HCT116 (cell line): Measurements from ENCODE around the gene LYRM1. TPM values are rescaled to one million over a fixed set of nuclear protein-coding genes. Genes with fewer than 3 reads are reported as not detected.

Experiments used
- ATAC-seq: fragments of 200-7000 bp; cut with Tn5 transposase; 2 replicates; pipeline ENCODE4 v1.9.1; 2020; ENCODE audit warnings: mild to moderate bottlenecking, moderate library complexity
- BruUV-seq: library from RNA; stranded (reverse); fragments of 400-500 nt; replicated peaks from 2 replicates; lab custom pipeline; 2021; lab: Mats Ljungman, UMichigan
- CTCF ChIA-PET: fragments of 300-600 bp; sonication (Branson Sonifier 250); formaldehyde crosslinking; loops from one replicate; lab custom pipeline; 2021; ENCODE audit warnings: antibody characterized with exemption; lab: Charles Lee
- POLR2A ChIA-PET: fragments of 300-600, 350-600 bp; sonication (Branson Sonifier 250); formaldehyde crosslinking; loops from one replicate; lab custom pipeline; 2021; ENCODE audit warnings: antibody characterized with exemption; lab: Charles Lee
- RAD21 ChIA-PET, 2 experiments: fragments of 300-600 bp; sonication (Branson Sonifier 250); formaldehyde crosslinking; loops; one replicate each; lab custom pipeline; 2023; ENCODE audit warnings: low total read pairs in 2 of 2; ENCODE audit not compliant: uncharacterized antibody in 2 of 2, unreplicated experiment in 2 of 2, low non-redundant PET in 1 of 2; lab: Charles Lee
- DNase-seq: peaks from one replicate; pipeline ENCODE4 v3.0.0-alpha.2; 2010; ENCODE audit warnings: low read depth, low spot score
- H2AFZ ChIP-seq: fragments of 200-600 bp; shearing (Covaris generic), sonication (generic); 2 replicates; pipeline ENCODE4 v1.6.1; 2017; ENCODE audit warnings: low read depth, mixed run types, mixed read lengths, antibody characterized with exemption, low read length; ENCODE audit not compliant: poor library complexity, severe bottlenecking
- H3K27ac ChIP-seq: 2 replicates; pipeline ENCODE4 v1.5.1; 2012; ENCODE audit warnings: low read depth, low read length
- H3K27me3 ChIP-seq: fragments of 200-600 bp; sonication (generic); 2 replicates; pipeline ENCODE4 v1.6.1; 2016; ENCODE audit warnings: mixed run types, low read length, mixed read lengths; ENCODE audit not compliant: insufficient read depth
- H3K36me3 ChIP-seq, 2 experiments: fragments of 200-500 bp in 1 of 2; fragments of 200-600 bp in 1 of 2; sonication (Bioruptor generic) in 1 of 2; sonication (generic) in 1 of 2; 2 replicates each; pipeline versions ENCODE4 v1.5.1 to v1.6.1; 2014 to 2016; ENCODE audit warnings: low read length in 2 of 2, inconsistent platforms in 1 of 2, mixed read lengths in 1 of 2, mixed run types in 1 of 2; ENCODE audit not compliant: insufficient read depth in 2 of 2, control insufficient read depth in 1 of 2
- H3K4me1 ChIP-seq, 2 experiments: fragments of 200-600 bp in 1 of 2; sonication (generic) in 1 of 2; 2 replicates each; pipeline versions ENCODE4 v1.5.1 to v1.6.1; 2012 to 2017; ENCODE audit warnings: low read length in 2 of 2, inconsistent platforms in 1 of 2, mild to moderate bottlenecking in 1 of 2, mixed read lengths in 1 of 2, mixed run types in 1 of 2, moderate library complexity in 1 of 2; ENCODE audit not compliant: insufficient read depth in 2 of 2, control insufficient read depth in 1 of 2
- H3K4me2 ChIP-seq: fragments of 200-600 bp; sonication (generic); 2 replicates; pipeline ENCODE4 v1.6.1; 2017; ENCODE audit warnings: mixed run types, low read length, mixed read lengths
- H3K4me3 ChIP-seq, 2 experiments: fragments of 200-600 bp in 1 of 2; sonication (generic) in 1 of 2; replicated peaks in 1 of 2; 2 replicates each; pipeline ENCODE4 v1.5.1; 2011 to 2016; ENCODE audit warnings: low read length in 2 of 2, control low read depth in 1 of 2, low read depth in 1 of 2, mild to moderate bottlenecking in 1 of 2, mixed read lengths in 1 of 2, mixed run types in 1 of 2
- H3K79me2 ChIP-seq: fragments of 200-600 bp; sonication (generic); 2 replicates; pipeline ENCODE4 v1.6.1; 2017; ENCODE audit warnings: mild to moderate bottlenecking, mixed run types, low read length, moderate library complexity, mixed read lengths; ENCODE audit not compliant: insufficient read depth
- H3K9ac ChIP-seq: fragments of 200-600 bp; sonication (generic); 2 replicates; pipeline ENCODE4 v1.6.1; 2016; ENCODE audit warnings: low read length, mixed read lengths
- H3K9me2 ChIP-seq: fragments of 200-600 bp; sonication (generic), shearing (Covaris generic); 2 replicates; pipeline ENCODE4 v1.6.1; 2017; ENCODE audit warnings: mixed run types, mild to moderate bottlenecking, moderate library complexity; ENCODE audit not compliant: insufficient read depth
- H3K9me3 ChIP-seq, 2 experiments: fragments of 200-500 bp in 1 of 2; fragments of 200-600 bp in 1 of 2; sonication (Bioruptor generic) in 1 of 2; sonication (generic) in 1 of 2; 2 replicates each; pipeline ENCODE4 v1.6.1; 2014 to 2017; ENCODE audit warnings: low read length in 2 of 2, mixed read lengths in 2 of 2, inconsistent platforms in 1 of 2, low read depth in 1 of 2, mild to moderate bottlenecking in 1 of 2, mixed run types in 1 of 2, moderate library complexity in 1 of 2; ENCODE audit not compliant: control insufficient read depth in 1 of 2, insufficient read depth in 1 of 2
- H4K20me1 ChIP-seq: fragments of 200-600 bp; sonication (generic), shearing (Covaris generic); 2 replicates; pipeline ENCODE4 v1.6.1; 2017; ENCODE audit warnings: mixed run types, mild to moderate bottlenecking, moderate library complexity; ENCODE audit not compliant: insufficient read depth
- CEBPB ChIP-seq: IDR thresholded peaks from 2 replicates; pipeline ENCODE4 v1.6.1; 2012; ENCODE audit warnings: low read depth
- EGR1 ChIP-seq: IDR thresholded peaks from 2 replicates; pipeline ENCODE4 v1.6.1; 2012; ENCODE audit warnings: low read depth
- EZH2 ChIP-seq: fragments of 200-600 bp; sonication (generic); IDR thresholded peaks from 2 replicates; pipeline ENCODE4 v1.6.1; 2017; ENCODE audit warnings: antibody characterized with exemption, mixed run types
- FOSL1 ChIP-seq: IDR thresholded peaks from 2 replicates; pipeline ENCODE4 v1.6.1; 2012; ENCODE audit warnings: low read depth
- JUND ChIP-seq: IDR thresholded peaks from 2 replicates; pipeline ENCODE4 v1.6.1; 2012
- POLR2A ChIP-seq: IDR thresholded peaks from 2 replicates; pipeline ENCODE4 v1.7.0; 2011; ENCODE audit warnings: borderline replicate concordance; ENCODE audit not compliant: insufficient read depth, insufficient read length; ENCODE audit errors: extremely low read depth
- POLR2AphosphoS5 ChIP-seq: IDR thresholded peaks from 2 replicates; pipeline ENCODE4 v1.6.1; 2011; ENCODE audit warnings: mild to moderate bottlenecking, low read depth, low read length, moderate library complexity
- REST ChIP-seq: IDR thresholded peaks from 2 replicates; pipeline ENCODE4 v1.6.1; 2012; ENCODE audit warnings: low read depth
- SIN3A ChIP-seq: IDR thresholded peaks from 2 replicates; pipeline ENCODE4 v1.6.1; 2012; ENCODE audit warnings: low read depth
- SP1 ChIP-seq: IDR thresholded peaks from 2 replicates; pipeline ENCODE4 v1.6.1; 2012; ENCODE audit warnings: low read depth
- SRF ChIP-seq: IDR thresholded peaks from 2 replicates; pipeline ENCODE4 v1.6.1; 2012; ENCODE audit warnings: low read depth
- YY1 ChIP-seq: IDR thresholded peaks from 2 replicates; pipeline ENCODE4 v1.6.1; 2011; ENCODE audit warnings: low read length, low read depth, moderate library complexity, mild to moderate bottlenecking; ENCODE audit not compliant: insufficient replicate concordance; ENCODE audit errors: extremely low read depth
- ZBTB33 ChIP-seq: IDR thresholded peaks from 2 replicates; pipeline ENCODE4 v1.6.1; 2011; ENCODE audit warnings: mild to moderate bottlenecking, low read length, moderate library complexity; ENCODE audit not compliant: insufficient replicate concordance; ENCODE audit errors: extremely low read depth
- intact Hi-C: fragments of 100-400 bp; cut with micrococcal nuclease; formaldehyde crosslinking; loops from 2 replicates; pipeline ENCODE4 v1.10.0; 2022
- total RNA-seq: library from RNA; stranded (reverse); gene quantifications from one replicate; pipeline ENCODE4 v1.2.1, GENCODE V29; 2021; ENCODE audit not compliant: unreplicated experiment

LYRM1 gene
- total RNA-seq, 1 experiment from 2014 or later, result 26.7 TPM

DNA sequence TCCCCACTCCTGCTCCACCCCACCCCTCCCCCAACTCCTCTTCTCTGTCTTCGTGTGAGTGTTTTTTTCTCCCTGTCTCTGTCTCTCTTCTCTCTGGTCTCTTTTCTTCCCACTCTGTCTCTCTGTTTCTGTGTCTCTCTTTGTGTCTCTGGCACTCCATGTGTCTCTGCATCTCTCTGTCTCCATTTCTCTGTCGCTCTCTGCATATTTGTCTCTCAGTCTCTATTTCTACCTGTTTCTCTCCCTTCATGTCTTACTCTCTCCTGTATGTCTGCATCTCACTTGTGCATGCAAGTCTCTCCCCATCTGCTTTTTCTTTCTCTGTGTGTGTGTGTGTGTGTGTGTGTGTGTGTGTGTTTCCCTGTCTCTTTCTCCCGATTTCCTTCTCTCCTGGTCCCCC lies 68.2 kb downstream of the LYRM1 start:
- intact Hi-C loops, result no loop called here
- CTCF ChIA-PET, result no interaction called here
- DNase-seq, result no peak
- Histone ChIP-seq H3K27ac (no peak overlapping the region), H3K79me2 (no peaks in the 10 kb centered on the region), H3K9me3 (no peaks in the 10 kb centered on the region)
- TF ChIP-seq SIN3A (no peak), EGR1 (no peak), YY1 (no peak), POLR2A (no peak), FOSL1 (no peak), POLR2AphosphoS5 (no peak), SRF (no peak), SP1 (no peak), EZH2 (no peak), JUND (no peak), ZBTB33 (no peak), CEBPB (no peak), REST (no peak)
- TF ChIP-seq, all 23 proteins: peak for 0
- ChIA-PET RAD21 (no interaction called here), POLR2A (no interaction called here)
- no peak overlapping the region for H2AFZ ChIP-seq
- no peaks in the 10 kb centered on the region for H4K20me1 ChIP-seq
- H3K36me3 ChIP-seq, result no peaks in the 10 kb centered on the region
- BruUV-seq, result no TSS peak
- ATAC-seq, result no peak
- H3K4me1 ChIP-seq, result peaks cover 0 to 7% of the 10 kb centered on the region in 2 experiments; a peak in 1 of 4 replicates
- H3K4me2 ChIP-seq, result no peak overlapping the region
- no peak overlapping the region for H3K9ac ChIP-seq
- H3K4me3 ChIP-seq, result no peak overlapping the region
- H3K27me3 ChIP-seq, result no peaks in the 10 kb centered on the region
- no peaks in the 10 kb centered on the region for H3K9me2 ChIP-seq
